GM19467 (cell line): ENCODE measurements around the gene BBS5.
A peak's percentile ranks its signal among the peaks of the same experiment; 100 is the strongest.
"Not testable (repeated sequence)": the region's sequence is repeated elsewhere in the genome, so short reads cannot be mapped to it uniquely, and the experiment has no call there.

Experiments used
- ATAC-seq: cut with Tn5 transposase; IDR thresholded peaks from one replicate; pipeline ENCODE4 v1.9.1; 2021; ENCODE audit warnings: mild to moderate bottlenecking, moderate library complexity; ENCODE audit not compliant: unreplicated experiment

The BBS5 gene

DNA sequence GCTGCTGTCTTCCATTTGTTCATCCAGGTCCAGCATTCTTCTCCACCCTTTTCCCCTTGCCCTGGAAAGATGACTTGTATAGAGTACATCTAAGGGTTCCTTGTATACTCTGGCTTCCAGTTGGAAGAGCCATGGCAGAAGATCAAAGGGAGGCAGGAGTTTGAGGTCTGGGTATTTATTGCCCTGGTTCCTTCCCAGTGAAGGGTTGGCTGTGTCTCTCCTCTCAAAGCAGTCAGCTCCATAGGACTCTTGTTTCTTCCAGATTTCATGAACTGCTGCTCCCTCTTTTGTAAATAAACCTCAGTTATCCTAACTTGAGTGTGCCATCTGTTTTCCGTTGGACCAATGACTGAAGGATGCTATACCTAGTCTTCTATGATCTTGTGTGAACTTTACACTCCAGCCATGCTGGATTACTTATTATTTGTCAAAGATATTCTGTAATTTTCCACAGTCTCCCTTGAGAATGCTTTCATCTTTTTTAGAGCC, 6.4 kb downstream of the BBS5 start:
- ATAC-seq = no peak

- no peak for ATAC-seq
These were observed 7.2 kb downstream of the BBS5 start for GRCh38 chr2:169486487-169486886.

- no peak for ATAC-seq
These were observed 11.5 kb downstream of the BBS5 start for GRCh38 chr2:169490834-169491233.

- ATAC-seq = no peak
These were observed 12.1 kb downstream of the BBS5 start for GRCh38 chr2:169491378-169491777.

DNA sequence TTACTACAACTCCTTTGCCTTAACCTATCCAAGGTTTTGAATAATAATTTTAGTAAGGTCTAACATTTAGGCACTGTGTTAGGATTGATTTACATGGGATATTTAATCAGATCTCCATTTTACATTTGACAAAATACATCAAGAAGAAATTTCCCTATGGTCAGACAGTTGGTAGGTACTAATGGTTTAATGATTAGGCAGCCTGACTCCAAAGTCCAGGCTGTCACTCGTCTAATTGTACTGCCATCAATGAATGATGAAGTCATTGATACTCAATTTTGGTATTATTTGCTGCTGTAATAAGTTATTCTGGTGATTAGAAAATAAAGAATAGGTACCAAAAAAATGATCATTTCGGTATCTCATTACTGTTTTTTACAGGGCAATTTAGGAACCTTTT, 14.1 kb downstream of the BBS5 start:
- no peak for ATAC-seq

- ATAC-seq = no peak
These were observed 16.1 kb downstream of the BBS5 start for GRCh38 chr2:169495310-169495928.

GRCh38 chr2:169504651-169505050, 25.4 kb downstream of the BBS5 start:
- ATAC-seq = no peak

- no peak for ATAC-seq
These were observed 28.4 kb downstream of the BBS5 start for GRCh38 chr2:169507698-169508097.

- no peak for ATAC-seq
These were observed 30.1 kb downstream of the BBS5 start, which contains the start of gene KLHL41 for GRCh38 chr2:169509298-169509885. TSS of gene KLHL41 (plus strand) at chr2:169509702. CDS start at chr2:169509779, 77 bp downstream.

DNA sequence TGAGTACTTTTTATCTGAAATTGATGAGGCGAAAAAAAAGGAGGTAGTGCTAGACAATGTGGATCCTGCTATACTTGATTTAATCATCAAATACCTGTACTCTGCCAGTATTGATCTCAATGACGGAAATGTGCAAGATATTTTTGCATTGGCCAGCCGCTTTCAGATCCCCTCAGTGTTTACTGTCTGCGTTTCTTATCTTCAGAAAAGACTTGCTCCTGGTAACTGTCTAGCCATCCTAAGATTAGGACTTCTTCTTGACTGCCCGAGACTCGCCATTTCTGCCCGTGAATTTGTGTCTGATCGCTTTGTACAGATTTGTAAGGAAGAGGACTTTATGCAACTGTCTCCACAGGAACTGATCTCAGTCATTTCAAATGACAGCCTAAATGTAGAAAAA, 30.7 kb downstream of the BBS5 start:
- no peak for ATAC-seq

GRCh38 chr2:169510496-169510895, 31.2 kb downstream of the BBS5 start:
- no peak for ATAC-seq

- ATAC-seq = no peak
These were observed 32.5 kb downstream of the BBS5 start for GRCh38 chr2:169511818-169512217.

DNA sequence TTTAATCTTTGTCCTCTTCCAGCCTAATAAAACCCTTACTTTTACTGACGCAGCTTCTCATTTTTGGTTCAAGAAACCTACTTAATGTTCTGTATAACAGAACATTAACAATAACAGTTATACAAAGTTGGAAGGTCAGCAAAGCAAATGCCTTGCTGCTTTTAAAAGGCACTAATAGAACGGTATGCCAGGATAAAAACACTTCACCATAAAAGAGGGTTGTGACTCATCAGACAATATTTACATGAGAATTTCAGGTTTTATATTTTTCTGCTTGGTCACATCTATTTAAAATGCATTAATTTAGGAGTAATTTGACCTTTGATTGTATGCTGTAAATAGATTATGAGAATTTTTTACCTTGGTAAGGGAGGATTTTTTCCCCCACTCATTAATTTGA, 33.2 kb downstream of the BBS5 start:
- no peak for ATAC-seq

DNA sequence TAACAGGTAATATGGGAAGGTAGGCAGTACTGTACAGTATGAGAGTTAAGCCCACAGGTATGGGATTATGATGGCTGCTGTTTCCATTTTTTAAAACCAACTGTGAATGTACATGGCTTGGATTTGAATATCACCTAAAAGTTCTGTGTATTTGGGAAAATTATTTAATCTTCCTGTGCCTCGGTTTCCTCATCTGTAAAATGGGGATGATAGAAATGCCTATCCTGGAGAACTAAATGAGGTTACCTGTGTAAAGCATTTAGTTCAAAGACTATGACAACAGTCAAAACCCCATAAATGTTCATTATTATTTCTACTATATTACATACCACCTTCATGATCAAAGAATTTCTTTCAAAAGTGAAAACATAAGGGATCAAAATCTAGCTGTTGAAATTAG, 33.8 kb downstream of the BBS5 start:
- no peak for ATAC-seq

DNA sequence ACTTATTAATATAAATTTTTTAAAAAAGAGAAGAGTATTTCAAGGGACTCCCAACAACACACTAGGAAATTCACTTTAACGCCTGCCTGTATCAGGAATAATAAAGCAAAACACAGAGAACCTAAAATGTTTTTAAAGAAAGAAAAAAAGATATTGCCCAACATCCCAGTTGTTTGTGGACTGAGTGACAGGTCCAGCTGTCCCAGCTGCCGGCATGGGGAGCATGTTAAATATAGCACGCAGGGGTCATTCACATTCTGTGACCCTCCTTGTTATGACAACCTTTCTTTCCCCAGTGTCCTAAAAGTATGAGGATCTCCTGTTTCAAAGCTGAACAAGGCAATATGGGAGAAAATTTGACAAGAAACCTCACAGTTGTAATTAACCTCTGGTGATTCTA, 34.6 kb downstream of the BBS5 start:
- ATAC-seq = no peak

DNA sequence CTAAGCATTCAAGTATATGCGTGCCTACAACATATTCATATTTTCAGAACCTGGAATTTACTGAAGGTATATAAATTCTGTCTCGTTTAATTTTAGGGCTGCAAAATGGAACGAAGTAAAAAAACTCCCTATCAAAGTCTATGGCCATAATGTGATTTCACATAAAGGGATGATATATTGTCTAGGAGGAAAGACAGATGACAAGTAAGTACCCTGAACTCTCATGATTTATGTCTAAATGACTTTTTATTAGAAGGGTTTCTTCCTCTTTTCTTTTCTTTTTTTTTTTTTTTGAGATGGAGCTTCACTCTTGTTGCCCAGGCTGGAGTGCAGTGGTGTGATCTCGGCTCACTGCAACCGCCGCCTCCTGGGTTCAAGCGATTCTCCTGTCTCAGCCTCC, 35.5 kb downstream of the BBS5 start:
- not testable (repeated sequence) for ATAC-seq

GRCh38 chr2:169516488-169516995, 37.2 kb downstream of the BBS5 start:
- ATAC-seq = not testable (repeated sequence)

GRCh38 chr2:169520896-169521295, 41.6 kb downstream of the BBS5 start:
- no peak for ATAC-seq

- no peak for ATAC-seq
These were observed 44.4 kb downstream of the BBS5 start for GRCh38 chr2:169523681-169524080.

- no peak for ATAC-seq
These were observed 46.1 kb downstream of the BBS5 start for GRCh38 chr2:169525434-169525833.

DNA sequence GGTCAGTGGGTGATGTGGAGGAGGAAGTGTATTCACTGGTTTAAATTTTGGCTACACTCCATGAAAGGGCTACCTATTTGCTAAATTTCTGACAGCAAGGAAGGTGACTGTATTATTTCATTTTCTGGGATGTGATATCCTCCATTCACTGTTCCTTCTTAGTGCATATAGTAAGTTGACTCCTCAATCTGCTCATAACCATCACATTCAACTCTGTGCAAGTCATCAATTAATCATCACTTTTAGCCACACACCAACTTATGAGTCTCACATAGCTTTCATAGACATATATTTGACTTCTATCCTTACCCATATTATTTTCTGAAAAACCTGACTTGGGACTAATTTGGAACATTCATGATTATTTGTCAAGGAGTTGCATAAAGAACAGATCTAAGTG, 47.2 kb downstream of the BBS5 start:
- no peak for ATAC-seq

DNA sequence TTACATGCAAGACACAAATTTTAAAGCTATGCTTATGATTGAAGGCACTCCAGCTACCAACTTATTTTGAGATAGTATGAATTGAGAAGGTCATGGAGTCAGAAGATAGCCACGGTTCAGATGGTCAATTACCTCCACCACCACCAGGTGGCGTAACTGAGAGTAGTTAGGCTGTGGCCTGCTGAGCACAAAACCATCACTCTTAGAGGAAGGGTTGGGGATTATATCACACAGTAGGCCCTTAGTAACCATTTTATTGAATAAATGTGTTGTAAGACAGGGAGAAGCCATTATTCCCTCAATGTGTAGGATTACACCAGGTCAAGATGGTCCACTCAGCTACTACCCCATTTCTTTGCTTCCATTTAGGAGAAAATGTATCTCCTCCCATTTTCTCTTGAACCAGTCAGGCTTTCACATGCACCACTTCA, 49.0 kb downstream of the BBS5 start:
- peak; percentile 90 for ATAC-seq
